Activated effector memory CD4-positive, alpha-beta T cell treated with anti-CD3 and anti-CD28 coated beads, Interleukin-2, amount 50 U/mL, for 16 hours (primary cell): ENCODE results near the gene ZNRF1.
A peak's percentile ranks its signal among the peaks of the same experiment; 100 is the strongest.
"Not testable (repeated sequence)": the region's sequence is repeated elsewhere in the genome, so short reads cannot be mapped to it uniquely, and the experiment has no call there.

Experiments used
- DNase-seq: peaks from one replicate; pipeline ENCODE4 v3.0.0-alpha.2; 2020

Gene ZNRF1

GRCh38 chr16:75002474-75002873 is 3.6 kb downstream of the ZNRF1 start:
- no peak for DNase-seq

- DNase-seq = no peak
Observed at GRCh38 chr16:75003931-75004330, 5.1 kb downstream of the ZNRF1 start.

- DNase-seq = no peak
Observed at GRCh38 chr16:75004460-75004859, 5.6 kb downstream of the ZNRF1 start.

- no peak for DNase-seq
Observed at GRCh38 chr16:75005697-75006096, 6.9 kb downstream of the ZNRF1 start.

GRCh38 chr16:75007443-75007842 is 8.6 kb downstream of the ZNRF1 start:
- no peak for DNase-seq

- no peak for DNase-seq
Observed at GRCh38 chr16:75010427-75010826, 11.6 kb downstream of the ZNRF1 start.

- DNase-seq = peak; percentile 81
Observed at GRCh38 chr16:75011634-75012307, 12.9 kb downstream of the ZNRF1 start.

GRCh38 chr16:75012380-75013081 is 13.7 kb downstream of the ZNRF1 start:
- DNase-seq = no peak

- DNase-seq = not testable (repeated sequence)
Observed at GRCh38 chr16:75013123-75013522, 14.3 kb downstream of the ZNRF1 start.

GRCh38 chr16:75014318-75014717 is 15.5 kb downstream of the ZNRF1 start:
- DNase-seq = no peak

- DNase-seq = not testable (repeated sequence)
Observed at GRCh38 chr16:75016451-75017081, 17.7 kb downstream of the ZNRF1 start.

GRCh38 chr16:75017670-75018525 is 19.1 kb downstream of the ZNRF1 start:
- no peak for DNase-seq

- DNase-seq = no peak
Observed at GRCh38 chr16:75019007-75019406, 20.2 kb downstream of the ZNRF1 start.

GRCh38 chr16:75019586-75019985 is 20.8 kb downstream of the ZNRF1 start:
- DNase-seq = no peak

GRCh38 chr16:75021410-75021809 is 22.6 kb downstream of the ZNRF1 start:
- DNase-seq = no peak

GRCh38 chr16:75022567-75022966 is 23.7 kb downstream of the ZNRF1 start:
- no peak for DNase-seq

- no peak for DNase-seq
Observed at GRCh38 chr16:75023009-75023408, 24.2 kb downstream of the ZNRF1 start.

GRCh38 chr16:75024182-75024581 is 25.4 kb downstream of the ZNRF1 start:
- no peak for DNase-seq

GRCh38 chr16:75024594-75024993 is 25.8 kb downstream of the ZNRF1 start:
- no peak for DNase-seq

GRCh38 chr16:75025761-75026160 is 26.9 kb downstream of the ZNRF1 start:
- no peak for DNase-seq

- DNase-seq = not testable (repeated sequence)
Observed at GRCh38 chr16:75026239-75026891, 27.5 kb downstream of the ZNRF1 start.

- no peak for DNase-seq
Observed at GRCh38 chr16:75026892-75027391, 28.1 kb downstream of the ZNRF1 start.
